Spleen (tissue), 11 donors: Measurements from ENCODE around the gene GOLGA8B. TPM values are rescaled to one million over a fixed set of nuclear protein-coding genes. Genes with fewer than 3 reads are reported as not detected.
"Not testable (repeated sequence)": the region's sequence is repeated elsewhere in the genome, so short reads cannot be mapped to it uniquely, and the experiment has no call there.

Source experiments
- DNase-seq: peaks from one replicate; pipeline ENCODE4 v3.0.0-alpha.2; 2020
- H3K27ac ChIP-seq, 8 donors: fragments of 200-600 bp; sonication (generic) in 7 of 8; 1 replicate in 4 of 8; 2 replicates in 4 of 8; pipeline versions ENCODE4 v1.5.0 to v1.8.0; 2016 to 2021; ENCODE audit warnings: inconsistent platforms in 4 of 8, mild to moderate bottlenecking in 4 of 8, moderate library complexity in 1 of 8
- H3K27me3 ChIP-seq, 7 donors: fragments of 200-600 bp; sonication (generic) in 6 of 7; replicated peaks in 1 of 7; 1 replicate in 4 of 7; 2 replicates in 3 of 7; pipeline versions ENCODE4 v1.5.0 to v1.8.0; 2016 to 2021; ENCODE audit warnings: inconsistent platforms in 3 of 7, mild to moderate bottlenecking in 1 of 7
- H3K36me3 ChIP-seq, 6 donors: fragments of 200-600 bp; sonication (generic) in 5 of 6; 1 replicate in 4 of 6; 2 replicates in 2 of 6; pipeline versions ENCODE4 v1.5.0 to v1.8.0; 2016 to 2021; ENCODE audit warnings: inconsistent platforms in 2 of 6
- H3K4me1 ChIP-seq, 6 donors: fragments of 200-600 bp; sonication (generic) in 5 of 6; 1 replicate in 3 of 6; 2 replicates in 3 of 6; pipeline versions ENCODE4 v1.5.0 to v1.8.0; 2016 to 2021; ENCODE audit warnings: inconsistent platforms in 3 of 6
- H3K4me3 ChIP-seq, 8 donors: fragments of 200-600 bp; sonication (generic) in 7 of 8; 1 replicate in 4 of 8; 2 replicates in 4 of 8; pipeline versions ENCODE4 v1.5.0 to v1.8.0; 2016 to 2021; ENCODE audit warnings: inconsistent platforms in 4 of 8, mild to moderate bottlenecking in 4 of 8, moderate library complexity in 2 of 8
- H3K9me3 ChIP-seq, 8 donors: fragments of 200-600 bp; sonication (generic) in 7 of 8; 1 replicate in 4 of 8; 2 replicates in 4 of 8; pipeline versions ENCODE4 v1.5.0 to v1.8.0; 2016 to 2021; ENCODE audit warnings: inconsistent platforms in 4 of 8
- POLR2A ChIP-seq, 3 donors: fragments of 450-650 bp; IDR thresholded peaks; one replicate each; pipeline ENCODE4 v1.5.1; 2017; ENCODE audit warnings: antibody characterized with exemption in 3 of 3, mild to moderate bottlenecking in 1 of 3
- POLR2AphosphoS5 ChIP-seq, 3 donors: sonication (generic); formaldehyde crosslinking; IDR thresholded peaks; one replicate each; pipeline ENCODE4 v1.5.1; 2017; ENCODE audit warnings: antibody characterized with exemption in 3 of 3
- WGBS, 5 donors: extraction: QIAGEN DNeasy Blood & Tissue Kit in 3 of 5; methylation state at CpG; one replicate each; pipeline versions ENCODE4 v1.1.5 to v1.1.7; 2013 to 2018; 5-methylcytosine and 5-hydroxymethylcytosine counted together
- intact Hi-C: fragments of 100-400 bp; cut with DNase I; formaldehyde crosslinking; loops from one replicate; pipeline ENCODE4 v1.15.0; 2023; ENCODE audit warnings: low total_unique reads
- polyA plus RNA-seq, 3 donors: library from polyadenylated mRNA; stranded (reverse); fragments of 200-250 nt; gene quantifications; one replicate each; pipeline ENCODE4 v1.2.1, GENCODE V29; 2013
- total RNA-seq, 7 donors: library from RNA; depleted of rRNA in 3 of 7; stranded (reverse); fragments of >200 nt in 3 of 7; fragmentation: NEBNext Ultra II Directional in 4 of 7; extraction: Animal tissue kit (Norgen Biotek cat#: 25700) in 4 of 7; gene quantifications; one replicate each; pipeline versions ENCODE4 v1.1.0 to v1.2.1, GENCODE V29; 2016 to 2021
- TF ChIP-seq, protein P1 (sequence below), 11 experiments: fragments of 200-600 bp in 7 of 11; fragments of 450-650 bp in 4 of 11; sonication (generic) in 4 of 11; IDR thresholded peaks in 8 of 11; conservative IDR thresholded peaks in 3 of 11; 1 replicate in 7 of 11; 2 replicates in 4 of 11; pipeline versions ENCODE4 v1.4.0 to v1.8.0; 2016 to 2021; ENCODE audit warnings: antibody characterized with exemption in 11 of 11, inconsistent platforms in 4 of 11, mild to moderate bottlenecking in 1 of 11
- donor health status: healthy with polysubstance abuse.
- donor health status: DM: no; HTN: no; CAD: no; lungs with moderate emphysema.
- donor health status: DM: no; HTN: no; CAD: no.
- donor health status: Bipolar disorder and iron deficiency.
- donor health status: healthy.
- donor health status: DM: no; HTN: no; CAD: no.
- donor health status: DM: yes; HTN: yes; CAD: no.

The GOLGA8B gene
- total and polyA plus RNA-seq, 10 donors: 23.2 to 155 (median 110) TPM

GRCh38 chr15:34582461-34583371 lies 735 bp downstream of the GOLGA8B start:
- Histone ChIP-seq H3K4me3 (peak overlapping the region; percentile 75 to 95 (median 86)), H3K27me3 (peaks cover 0 to 20% (median 0%) of the 10 kb centered on the region in 7 donors), H3K27ac (peak overlapping the region in 4 of 8 donors; percentile 49 to 83 (median 74)), H3K9me3 (no peaks in the 10 kb centered on the region), H3K4me1 (peaks cover 7 to 33% (median 21%) of the 10 kb centered on the region in 6 donors), H3K36me3 (no peaks in the 10 kb centered on the region)
- DNase-seq: peak; percentile 88
- WGBS, 5 donors: 2 to 6% (median 3%) methylated on average over 23 to 70 of the region's 70 CpGs
- intact Hi-C loops: loop anchor here (10.0 kb wide), 2 partner anchors 238 to 338 kb away; partner anchors contain the start of genes NOP10 and NUTM1
- peak in 2 of 3 donors; percentile 36 to 49 for TF ChIP-seq POLR2AphosphoS5 (IDR thresholded peaks at IDR 0.05)
- TF ChIP-seq POLR2A (IDR thresholded peaks at IDR 0.05): no peak

- Histone ChIP-seq H3K4me1 (peaks cover 7 to 31% (median 20%) of the 10 kb centered on the region in 6 donors), H3K4me3 (peak overlapping the region in 7 of 8 donors; percentile 75 to 95 (median 87)), H3K27me3 (peaks cover 0 to 20% (median 0%) of the 10 kb centered on the region in 7 donors), H3K27ac (peak overlapping the region in 1 of 8 donors; percentile 80)
- not testable (repeated sequence) for DNase-seq, H3K9me3 ChIP-seq, H3K36me3 ChIP-seq
- intact Hi-C loops: loop anchor here (10.0 kb wide), 2 partner anchors 237 to 337 kb away; partner anchors contain the start of genes NOP10 and NUTM1
- WGBS, 5 donors: 76 to 88% (median 85%) methylated on average over 5 to 15 of the region's 15 CpGs
Measured at GRCh38 chr15:34581687-34582460, 1.6 kb downstream of the GOLGA8B start.

DNA sequence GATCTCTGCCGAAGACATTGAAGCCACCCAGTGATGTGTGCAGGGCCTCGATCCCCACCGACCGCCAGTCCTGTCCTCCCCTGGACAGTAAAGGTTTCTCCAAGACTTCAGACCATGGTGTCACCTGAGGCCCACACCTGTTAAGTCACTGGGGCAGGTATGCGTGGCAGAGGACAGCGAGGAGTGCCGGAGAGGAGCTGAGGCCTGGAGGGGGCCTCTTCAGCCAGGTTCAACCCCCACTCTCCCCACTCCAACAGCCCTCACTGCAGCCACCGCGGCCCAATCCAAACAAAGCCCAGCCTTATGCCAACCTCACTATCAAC lies 2.4 kb downstream of the GOLGA8B start:
- DNase-seq: no peak
- TF ChIP-seq, protein P1, sequence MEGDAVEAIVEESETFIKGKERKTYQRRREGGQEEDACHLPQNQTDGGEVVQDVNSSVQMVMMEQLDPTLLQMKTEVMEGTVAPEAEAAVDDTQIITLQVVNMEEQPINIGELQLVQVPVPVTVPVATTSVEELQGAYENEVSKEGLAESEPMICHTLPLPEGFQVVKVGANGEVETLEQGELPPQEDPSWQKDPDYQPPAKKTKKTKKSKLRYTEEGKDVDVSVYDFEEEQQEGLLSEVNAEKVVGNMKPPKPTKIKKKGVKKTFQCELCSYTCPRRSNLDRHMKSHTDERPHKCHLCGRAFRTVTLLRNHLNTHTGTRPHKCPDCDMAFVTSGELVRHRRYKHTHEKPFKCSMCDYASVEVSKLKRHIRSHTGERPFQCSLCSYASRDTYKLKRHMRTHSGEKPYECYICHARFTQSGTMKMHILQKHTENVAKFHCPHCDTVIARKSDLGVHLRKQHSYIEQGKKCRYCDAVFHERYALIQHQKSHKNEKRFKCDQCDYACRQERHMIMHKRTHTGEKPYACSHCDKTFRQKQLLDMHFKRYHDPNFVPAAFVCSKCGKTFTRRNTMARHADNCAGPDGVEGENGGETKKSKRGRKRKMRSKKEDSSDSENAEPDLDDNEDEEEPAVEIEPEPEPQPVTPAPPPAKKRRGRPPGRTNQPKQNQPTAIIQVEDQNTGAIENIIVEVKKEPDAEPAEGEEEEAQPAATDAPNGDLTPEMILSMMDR (IDR thresholded peaks at IDR 0.05 in 8 of 11, conservative IDR thresholded peaks at IDR 0.05 in 3 of 11): no peak
- TF ChIP-seq POLR2AphosphoS5 (IDR thresholded peaks at IDR 0.05) (no peak), POLR2A (IDR thresholded peaks at IDR 0.05) (no peak)
- H3K36me3 ChIP-seq: no peaks in the 10 kb centered on the region
- H3K27ac ChIP-seq: no peak overlapping the region
- no peaks in the 10 kb centered on the region for H3K9me3 ChIP-seq
- H3K4me1 ChIP-seq: peaks cover 7 to 31% (median 20%) of the 10 kb centered on the region in 6 donors
- H3K27me3 ChIP-seq: peaks cover 0 to 20% (median 0%) of the 10 kb centered on the region in 7 donors
- intact Hi-C loops: loop anchor here (10.0 kb wide), 2 partner anchors 236 to 336 kb away; partner anchors contain the start of genes NOP10 and NUTM1
- WGBS, 5 donors: 89 to 98% (median 92%) methylated on average over 8 to 9 of the region's 9 CpGs
- no peak overlapping the region for H3K4me3 ChIP-seq

DNA sequence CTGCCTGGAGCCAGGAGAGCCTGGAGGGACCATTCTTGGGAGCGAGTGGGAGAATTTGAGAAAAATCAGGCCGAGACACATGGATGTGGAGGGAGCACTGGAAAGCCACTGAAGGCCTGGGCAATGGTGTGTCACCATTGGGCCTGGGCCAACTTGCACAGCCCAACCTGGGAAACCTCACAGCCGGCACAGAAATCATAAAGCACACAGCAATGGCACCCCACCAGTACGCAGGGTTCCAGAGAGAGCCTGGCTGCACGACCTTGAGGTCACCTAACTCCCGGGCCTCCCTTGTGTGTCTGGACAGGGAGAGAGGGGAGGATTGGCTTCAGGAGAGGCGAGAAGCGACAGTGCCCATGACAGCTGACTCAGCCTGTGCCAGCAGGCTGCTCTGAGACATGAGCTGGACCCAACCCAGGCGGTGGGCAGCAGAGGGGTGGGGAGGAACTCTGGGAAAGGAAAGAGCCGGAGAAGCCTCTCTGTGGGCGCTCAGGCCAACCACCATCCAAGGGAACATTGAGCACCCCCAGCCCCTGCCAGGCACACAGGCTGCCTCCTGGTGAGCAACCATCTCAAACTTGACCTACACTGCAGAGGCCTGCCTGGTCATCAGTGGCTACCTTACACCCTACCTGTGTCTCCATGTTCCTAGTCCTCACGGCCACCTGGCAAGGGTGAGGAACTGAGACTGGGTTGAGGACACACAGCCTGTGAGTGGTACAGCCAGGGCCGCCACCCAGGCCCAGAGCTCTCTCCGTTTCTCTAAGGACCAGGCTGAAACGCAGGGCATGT lies 3.0 kb downstream of the GOLGA8B start:
- 89 to 96% (median 92%) methylated on average over 9 to 15 of the region's 15 CpGs for WGBS, 5 donors
- not testable (repeated sequence) for H3K27ac ChIP-seq, H3K36me3 ChIP-seq, DNase-seq, H3K9me3 ChIP-seq, H3K4me3 ChIP-seq
- Histone ChIP-seq H3K27me3 (peaks cover 0 to 20% (median 0%) of the 10 kb centered on the region in 7 donors), H3K4me1 (peaks cover 7 to 31% (median 20%) of the 10 kb centered on the region in 6 donors)
- intact Hi-C loops: loop anchor here (10.0 kb wide), 2 partner anchors 236 to 336 kb away; partner anchors contain the start of genes NOP10 and NUTM1

DNA sequence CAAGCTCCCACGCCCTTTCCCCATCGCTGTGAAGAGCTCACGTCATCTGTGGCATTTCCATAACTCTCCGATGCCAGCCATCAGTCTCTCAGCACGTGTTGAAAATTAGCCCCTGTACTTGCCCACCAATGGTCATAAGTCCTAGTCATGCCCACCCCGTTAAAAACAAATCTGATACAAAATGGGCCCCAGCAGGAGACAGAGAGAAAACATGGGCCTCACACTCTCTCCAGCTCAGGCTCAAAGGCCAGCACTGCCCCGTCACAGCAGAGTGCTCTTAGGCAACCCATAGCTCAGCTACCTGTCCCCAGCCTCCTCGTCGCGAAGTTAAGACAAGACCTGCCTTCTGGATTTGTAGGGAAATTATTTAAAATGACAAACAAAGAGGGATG lies 5.2 kb downstream of the GOLGA8B start:
- intact Hi-C loops: no loop called here
- DNase-seq: no peak
- TF ChIP-seq POLR2A (IDR thresholded peaks at IDR 0.05): no peak
- TF ChIP-seq, protein P1 (IDR thresholded peaks at IDR 0.05 in 8 of 11, conservative IDR thresholded peaks at IDR 0.05 in 3 of 11): no peak
- no peak for TF ChIP-seq POLR2AphosphoS5 (IDR thresholded peaks at IDR 0.05)
- H3K27me3 ChIP-seq: peaks cover 0 to 8% (median 0%) of the 10 kb centered on the region in 7 donors
- 91 to 96% (median 94%) methylated on average over 10 of the region's 10 CpGs for WGBS, 5 donors
- no peak overlapping the region for H3K4me3 ChIP-seq
- no peak overlapping the region for H3K27ac ChIP-seq
- no peaks in the 10 kb centered on the region for H3K36me3 ChIP-seq
- no peaks in the 10 kb centered on the region for H3K9me3 ChIP-seq
- H3K4me1 ChIP-seq: peaks cover 3 to 22% (median 14%) of the 10 kb centered on the region in 6 donors

- 83 to 94% (median 93%) methylated on average over 4 of the region's 4 CpGs for WGBS, 5 donors
- H3K4me3 ChIP-seq, H3K27me3 ChIP-seq, H3K27ac ChIP-seq, H3K9me3 ChIP-seq, DNase-seq, H3K36me3 ChIP-seq, intact Hi-C loops: not testable (repeated sequence)
- H3K4me1 ChIP-seq: peaks cover 3 to 21% (median 14%) of the 10 kb centered on the region in 6 donors
Measured at GRCh38 chr15:34577658-34578282, 5.7 kb downstream of the GOLGA8B start.

DNA sequence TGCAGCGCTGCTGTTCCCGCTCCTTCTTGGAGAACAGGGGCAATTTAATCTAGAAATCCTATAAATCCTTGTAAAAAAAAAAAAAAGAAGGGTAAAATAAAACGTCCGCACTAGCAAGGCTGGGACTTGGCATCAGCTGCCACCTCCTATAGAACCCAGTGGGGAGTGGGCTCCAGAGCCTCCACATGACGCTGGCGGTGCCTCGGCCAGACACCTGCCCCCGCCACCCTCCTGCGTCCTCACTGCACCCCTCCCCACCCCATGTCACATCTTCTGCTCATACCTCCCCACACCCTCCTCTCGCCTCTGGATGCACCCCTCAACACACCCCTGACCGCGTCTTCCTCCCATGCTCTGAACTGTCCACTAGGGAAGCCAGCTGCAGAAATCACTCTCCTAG lies 8.4 kb downstream of the GOLGA8B start:
- H3K27ac ChIP-seq, H3K27me3 ChIP-seq, intact Hi-C loops, H3K4me1 ChIP-seq, H3K4me3 ChIP-seq, H3K9me3 ChIP-seq, DNase-seq, H3K36me3 ChIP-seq: not testable (repeated sequence)
- WGBS, 5 donors: 90 to 97% (median 95%) methylated on average over 11 to 12 of the region's 12 CpGs
